Activated T-helper 1 cell treated with anti-CD3 and anti-CD28 coated beads, Interleukin-12 subunit alpha, Interleukin-12 subunit beta, Interleukin-2, Interleukin-4 antibody, amounts not matched to agents 30 ng/mL and 10 ng/mL and 1 ng/mL, durations not matched to agents 14 hours and 24 hours and 36 hours (primary cell): Measurements from ENCODE around the gene MAML3. TPM values are rescaled to one million over a fixed set of nuclear protein-coding genes. Genes with fewer than 3 reads are reported as not detected.

Experiments used
- total RNA-seq: library from RNA; stranded (reverse); gene quantifications from 2 replicates; pipeline ENCODE4 v1.2.3, GENCODE V29; 2022

MAML3 gene
- total RNA-seq, 1 donor from 2014 or later, result 0.47 TPM

Other genes starting within 250 kb of the MAML3 start
- gene SCOC, start 219.5 kb upstream of the MAML3 start, total RNA-seq, result 33.9 and 34.0 TPM in 2 replicates